ENCODE measurements around the gene TAF8.

DNA sequence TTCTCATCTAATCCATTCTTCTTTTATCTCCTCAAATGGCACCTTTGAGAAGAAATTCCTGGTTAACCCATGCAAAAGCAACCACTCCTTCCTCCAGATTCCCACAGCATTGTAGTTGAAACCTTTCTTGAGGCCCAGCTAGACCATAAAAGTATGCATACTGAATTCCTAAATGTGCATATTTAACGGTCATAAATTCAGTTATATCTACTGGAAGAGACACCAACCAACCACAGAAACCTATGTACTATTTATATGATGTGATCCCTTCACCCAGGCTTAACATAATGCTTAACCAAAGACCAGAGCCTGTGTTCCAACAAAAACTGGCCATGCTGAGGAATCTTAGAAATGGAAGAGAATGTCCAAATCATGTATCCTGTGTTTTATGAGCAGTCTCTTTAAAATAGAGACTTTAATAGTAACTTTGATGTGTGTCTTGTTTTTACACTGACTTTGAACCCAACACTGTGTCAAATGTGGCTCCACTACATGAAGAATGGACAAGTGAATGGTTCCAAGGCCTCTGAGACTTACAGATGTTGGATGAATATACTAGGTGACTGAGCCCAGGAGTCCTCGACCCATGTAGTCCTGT lies 11.4 kb upstream of the TAF8 start:
- TF ChIP-seq, protein P1, sequence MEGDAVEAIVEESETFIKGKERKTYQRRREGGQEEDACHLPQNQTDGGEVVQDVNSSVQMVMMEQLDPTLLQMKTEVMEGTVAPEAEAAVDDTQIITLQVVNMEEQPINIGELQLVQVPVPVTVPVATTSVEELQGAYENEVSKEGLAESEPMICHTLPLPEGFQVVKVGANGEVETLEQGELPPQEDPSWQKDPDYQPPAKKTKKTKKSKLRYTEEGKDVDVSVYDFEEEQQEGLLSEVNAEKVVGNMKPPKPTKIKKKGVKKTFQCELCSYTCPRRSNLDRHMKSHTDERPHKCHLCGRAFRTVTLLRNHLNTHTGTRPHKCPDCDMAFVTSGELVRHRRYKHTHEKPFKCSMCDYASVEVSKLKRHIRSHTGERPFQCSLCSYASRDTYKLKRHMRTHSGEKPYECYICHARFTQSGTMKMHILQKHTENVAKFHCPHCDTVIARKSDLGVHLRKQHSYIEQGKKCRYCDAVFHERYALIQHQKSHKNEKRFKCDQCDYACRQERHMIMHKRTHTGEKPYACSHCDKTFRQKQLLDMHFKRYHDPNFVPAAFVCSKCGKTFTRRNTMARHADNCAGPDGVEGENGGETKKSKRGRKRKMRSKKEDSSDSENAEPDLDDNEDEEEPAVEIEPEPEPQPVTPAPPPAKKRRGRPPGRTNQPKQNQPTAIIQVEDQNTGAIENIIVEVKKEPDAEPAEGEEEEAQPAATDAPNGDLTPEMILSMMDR (IDR thresholded peaks at IDR 0.05) = no peak
- no peak for TF ChIP-seq POLR2A (IDR thresholded peaks at IDR 0.05)

Measured in stomach (tissue), 4 donors.